GM12892 (cell line): ENCODE results near the gene CNPY1.

Experiments
- POLR2A ChIP-seq: IDR thresholded peaks from 2 replicates; pipeline ENCODE4 v1.6.1; 2011; ENCODE audit warnings: low read depth, low read length, control low read depth
- POLR2AphosphoS5 ChIP-seq: IDR thresholded peaks from 2 replicates; pipeline ENCODE4 v1.6.1; 2011; ENCODE audit warnings: low read depth, low read length, control low read depth
- TAF1 ChIP-seq: IDR thresholded peaks from 2 replicates; pipeline ENCODE4 v1.6.1; 2011; ENCODE audit warnings: low read depth, mild to moderate bottlenecking, control low read depth, low read length, borderline replicate concordance

DNA sequence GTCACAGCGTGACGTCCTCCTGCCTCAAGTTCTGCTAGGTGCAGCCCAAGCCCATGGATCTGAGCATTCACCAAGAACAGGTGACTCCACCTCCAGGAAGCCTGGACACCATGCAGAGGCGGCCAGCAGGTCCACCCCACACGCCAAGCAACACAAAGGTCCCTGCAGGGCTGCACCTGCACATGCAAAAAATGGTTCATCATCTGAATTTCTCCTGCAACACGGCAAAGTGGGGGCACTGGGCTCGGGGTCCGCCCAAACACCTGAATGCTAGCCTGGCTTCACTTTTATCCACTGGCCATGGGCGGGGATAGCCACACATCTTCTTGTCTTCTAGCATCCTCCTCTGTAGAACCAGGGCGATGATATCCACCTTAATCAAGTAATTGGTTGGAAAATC is 28.9 kb downstream of the CNPY1 start:
- TF ChIP-seq POLR2A: no peak
- TF ChIP-seq POLR2AphosphoS5: no peak
- no peak for TF ChIP-seq TAF1
